GM19351 (cell line): ENCODE results near the gene UBAP1L.

ENCODE experiments used
- ATAC-seq: cut with Tn5 transposase; IDR thresholded peaks from one replicate; pipeline ENCODE4 v1.9.1; 2021; ENCODE audit warnings: mild to moderate bottlenecking, moderate library complexity; ENCODE audit not compliant: unreplicated experiment

UBAP1L gene

GRCh38 chr15:65067317-65067644 lies 47.7 kb downstream of the UBAP1L start:
- no peak for ATAC-seq

- no peak for ATAC-seq
These were observed 48.2 kb downstream of the UBAP1L start for GRCh38 chr15:65066635-65067316.

- no peak for ATAC-seq
These were observed 48.9 kb downstream of the UBAP1L start for GRCh38 chr15:65066001-65066634.

GRCh38 chr15:65062726-65063125 lies 52.3 kb downstream of the UBAP1L start:
- ATAC-seq = no peak

GRCh38 chr15:65062061-65062460 lies 52.9 kb downstream of the UBAP1L start:
- ATAC-seq = no peak

- no peak for ATAC-seq
These were observed 54.2 kb downstream of the UBAP1L start for GRCh38 chr15:65060641-65061397.

- no peak for ATAC-seq
These were observed 54.9 kb downstream of the UBAP1L start for GRCh38 chr15:65059931-65060596.

- no peak for ATAC-seq
These were observed 55.6 kb downstream of the UBAP1L start for GRCh38 chr15:65059369-65059750.

- no peak for ATAC-seq
These were observed 56.3 kb downstream of the UBAP1L start for GRCh38 chr15:65058394-65059368.

GRCh38 chr15:65057549-65057940 lies 57.5 kb downstream of the UBAP1L start:
- ATAC-seq = no peak

- ATAC-seq = no peak
These were observed 58.0 kb downstream of the UBAP1L start for GRCh38 chr15:65056868-65057548.

GRCh38 chr15:65056106-65056505 lies 58.9 kb downstream of the UBAP1L start:
- no peak for ATAC-seq

- no peak for ATAC-seq
These were observed 59.7 kb downstream of the UBAP1L start for GRCh38 chr15:65055201-65055870.

GRCh38 chr15:65054333-65055200 lies 60.4 kb downstream of the UBAP1L start:
- no peak for ATAC-seq

- no peak for ATAC-seq
These were observed 62.0 kb downstream of the UBAP1L start for GRCh38 chr15:65052956-65053355.

GRCh38 chr15:65051266-65051665 lies 63.7 kb downstream of the UBAP1L start:
- no peak for ATAC-seq

GRCh38 chr15:65050270-65050669 lies 64.7 kb downstream of the UBAP1L start:
- no peak for ATAC-seq

- peak; percentile 91 for ATAC-seq
These were observed 65.6 kb downstream of the UBAP1L start for GRCh38 chr15:65049418-65049840.
